CD4-positive, alpha-beta T cell treated with Interleukin-1 beta for 1 hour (primary cell): ENCODE measurements around the gene YAF2.
"Not testable (repeated sequence)": the region's sequence is repeated elsewhere in the genome, so short reads cannot be mapped to it uniquely, and the experiment has no call there.

Experiments
- DNase-seq, 2 donors: peaks; one replicate each; pipeline ENCODE4 v3.0.0-alpha.2; 2020 to 2022

Gene YAF2

DNA sequence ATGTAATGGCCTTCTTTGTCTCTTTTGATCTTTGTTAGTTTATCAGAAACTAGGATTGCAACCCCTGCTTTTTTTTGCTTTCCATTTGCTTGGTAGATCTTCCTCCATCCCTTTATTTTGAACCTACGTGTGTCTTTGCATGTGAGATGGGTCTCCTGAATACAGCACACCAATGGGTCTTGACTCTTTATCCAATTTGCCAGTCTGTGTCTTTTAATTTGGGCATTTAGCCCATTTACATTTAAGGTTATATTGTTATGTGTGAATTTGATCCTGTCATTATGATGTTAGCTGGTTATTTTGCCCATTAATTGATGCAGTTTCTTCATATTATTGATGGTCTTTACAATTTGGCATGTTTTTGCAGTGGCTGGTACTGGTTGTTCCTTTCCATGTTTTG lies 14.6 kb upstream of the YAF2 start:
- not testable (repeated sequence) for DNase-seq

GRCh38 chr12:42249033-42249432 lies 11.0 kb upstream of the YAF2 start:
- not testable (repeated sequence) for DNase-seq

DNA sequence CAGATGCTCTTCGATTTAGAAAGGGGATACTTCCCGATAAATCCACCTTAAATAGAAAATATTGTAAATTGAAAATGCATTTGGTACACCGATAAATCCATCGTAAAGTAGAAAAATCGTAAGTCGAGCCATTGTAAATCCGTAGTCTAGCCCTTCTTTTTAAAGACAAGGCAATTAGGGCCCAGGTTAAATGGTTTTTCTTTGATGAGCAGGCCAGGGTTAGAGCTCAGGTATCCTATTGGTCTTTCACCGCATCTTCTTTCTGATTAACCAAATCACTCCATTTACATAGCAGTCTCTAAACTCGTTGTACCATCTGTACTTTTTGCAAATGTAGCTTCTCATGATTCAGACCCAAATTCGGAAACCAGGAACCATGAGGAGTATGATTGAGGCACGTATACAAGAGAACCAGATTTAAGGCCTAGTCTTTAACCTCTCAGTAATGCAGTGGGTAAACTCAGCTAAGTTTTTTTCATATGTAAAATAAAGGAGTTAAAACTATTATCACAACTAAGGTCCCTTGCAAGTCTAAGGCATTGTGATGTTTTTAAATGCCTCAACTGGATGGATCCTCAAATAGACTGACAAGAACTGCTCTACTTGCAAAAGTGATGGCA lies 2.2 kb upstream of the YAF2 start:
- no peak for DNase-seq

- DNase-seq = no peak
Measured at GRCh38 chr12:42237853-42238239, 202 bp downstream of the YAF2 start.

DNA sequence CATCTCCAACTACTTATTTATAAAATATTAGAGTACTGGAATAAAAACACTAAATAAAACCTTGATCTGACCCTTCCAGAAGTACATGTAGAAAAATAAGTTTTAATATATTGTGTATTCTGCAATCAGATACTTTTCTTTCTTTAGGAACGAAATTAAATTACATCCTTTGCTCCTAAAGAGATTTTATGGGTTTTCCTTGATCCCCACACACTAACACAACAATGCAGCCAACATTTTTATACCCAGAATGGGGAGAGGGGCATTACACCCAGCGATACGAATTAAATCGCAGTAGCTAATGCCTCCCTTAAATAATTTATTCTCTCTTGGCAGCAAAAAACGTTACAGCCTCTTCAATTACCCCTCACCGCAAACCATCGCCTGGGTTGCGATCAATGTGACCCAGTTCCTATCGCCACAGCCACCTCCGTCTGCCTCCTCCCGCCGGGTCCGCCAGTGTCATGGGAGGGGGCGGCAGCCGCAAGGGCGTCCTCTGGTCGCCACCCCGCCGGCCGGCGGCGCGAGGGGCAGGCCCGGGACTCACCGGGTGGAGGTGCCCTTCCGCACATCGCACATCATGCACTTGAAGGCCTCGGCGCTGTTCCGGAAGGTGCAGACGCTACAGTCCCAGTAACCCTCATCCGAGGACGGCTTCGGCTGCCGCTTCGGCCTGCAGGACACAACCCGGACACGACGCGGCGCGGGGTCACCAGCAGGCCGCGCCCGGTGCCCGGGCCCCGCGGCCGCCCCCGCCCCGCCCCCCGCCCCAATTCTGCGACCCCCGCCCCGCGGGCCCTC lies 796 bp downstream of the YAF2 start:
- peak; percentile 77 to 81 for DNase-seq

DNA sequence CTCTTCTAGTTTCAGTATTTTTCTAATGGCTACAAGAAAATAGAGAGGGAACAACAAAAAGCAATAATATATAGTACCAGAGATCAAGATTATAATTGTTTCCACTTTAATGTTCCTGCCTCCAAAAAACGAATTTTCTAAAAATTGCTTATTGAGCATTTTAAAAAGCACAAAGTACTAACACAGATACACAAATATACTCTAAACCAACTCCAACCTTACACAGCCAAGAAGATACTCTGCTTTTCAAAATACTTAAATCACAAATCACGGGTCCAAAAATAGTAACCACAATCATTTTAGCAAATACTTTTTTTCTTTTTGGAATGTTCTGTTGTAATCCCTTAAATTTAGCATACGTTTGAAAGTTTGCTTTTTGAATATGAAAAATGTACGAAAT lies 2.0 kb downstream of the YAF2 start:
- DNase-seq = no peak

GRCh38 chr12:42235426-42235825 lies 2.6 kb downstream of the YAF2 start:
- no peak for DNase-seq

- DNase-seq = no peak
Measured at GRCh38 chr12:42234970-42235369, 3.1 kb downstream of the YAF2 start.

DNA sequence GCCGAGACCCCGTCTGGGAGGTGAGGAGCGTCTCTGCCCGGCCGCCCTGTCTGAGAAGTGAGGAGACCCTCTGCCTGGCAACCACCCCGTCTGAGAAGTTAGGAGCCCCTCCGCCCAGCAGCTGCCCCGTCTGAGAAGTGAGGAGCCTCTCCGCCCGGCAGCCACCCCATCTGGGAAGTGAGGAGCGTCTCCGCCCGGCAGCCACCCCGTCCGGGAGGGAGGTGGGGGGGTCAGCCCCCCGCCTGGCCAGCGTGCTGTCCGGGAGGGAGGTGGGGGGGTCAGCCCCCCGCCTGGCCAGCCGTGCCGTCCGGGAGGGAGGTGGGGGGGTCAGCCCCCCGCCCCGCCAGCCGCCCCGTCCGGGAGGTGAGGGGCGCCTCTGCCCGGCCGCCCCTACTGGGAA lies 10.5 kb downstream of the YAF2 start:
- not testable (repeated sequence) for DNase-seq

DNA sequence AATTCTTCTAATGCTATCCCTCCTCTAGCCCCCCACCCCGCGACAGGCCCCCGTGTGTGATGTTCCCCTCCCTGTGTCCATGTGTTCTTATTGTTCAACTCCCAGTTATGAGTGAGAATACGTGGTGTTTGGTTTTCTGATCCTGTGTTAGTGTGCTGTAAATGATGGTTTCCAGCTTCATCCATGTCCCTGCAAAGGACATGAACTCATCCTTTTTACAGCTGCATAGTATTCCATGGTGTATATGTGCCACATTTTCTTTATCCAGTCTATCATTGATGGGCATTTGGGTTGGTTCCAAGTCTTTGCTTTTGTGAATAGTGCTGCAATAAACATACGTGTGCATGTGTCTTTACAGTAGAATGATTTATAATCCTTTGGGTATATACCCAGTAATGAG lies 13.5 kb downstream of the YAF2 start:
- not testable (repeated sequence) for DNase-seq

GRCh38 chr12:42222724-42223123 lies 15.3 kb downstream of the YAF2 start:
- no peak for DNase-seq

DNA sequence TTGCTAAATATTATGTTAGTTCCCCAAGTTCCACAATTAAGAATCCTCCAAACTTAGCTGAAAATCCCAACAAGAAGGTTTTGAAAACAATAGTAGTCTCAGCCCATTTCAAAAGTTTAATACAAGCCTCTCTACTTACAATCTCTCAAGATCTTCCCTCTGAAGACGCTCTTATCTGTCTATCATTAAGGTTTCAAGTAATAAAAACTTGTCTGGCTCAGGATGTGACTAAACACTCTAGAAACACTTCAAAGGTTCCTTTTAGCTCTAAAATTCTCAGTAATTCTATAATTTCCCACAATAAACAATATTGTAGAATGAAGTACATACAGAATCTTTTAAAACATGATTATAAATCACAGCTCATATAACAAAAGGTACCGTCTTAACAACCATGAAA lies 16.3 kb downstream of the YAF2 start:
- DNase-seq = no peak

DNA sequence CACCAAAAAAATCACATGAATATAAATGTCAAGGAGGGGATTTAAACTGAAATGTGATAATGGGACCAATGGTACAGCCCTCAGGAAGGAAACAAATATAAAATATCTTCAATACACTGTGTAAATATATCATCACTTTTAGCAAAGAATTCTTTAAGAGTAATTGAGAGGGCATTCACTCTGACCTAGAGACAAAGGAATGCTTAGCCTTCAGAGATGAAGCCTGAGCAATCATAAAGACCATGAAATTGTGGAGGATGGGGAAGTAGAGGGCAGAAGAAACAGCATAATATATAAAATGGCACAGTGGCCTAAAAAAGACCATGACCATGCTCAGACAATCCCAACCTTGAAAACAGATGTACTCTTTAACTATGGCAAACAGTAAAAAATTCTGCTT lies 20.4 kb downstream of the YAF2 start:
- DNase-seq = no peak

DNA sequence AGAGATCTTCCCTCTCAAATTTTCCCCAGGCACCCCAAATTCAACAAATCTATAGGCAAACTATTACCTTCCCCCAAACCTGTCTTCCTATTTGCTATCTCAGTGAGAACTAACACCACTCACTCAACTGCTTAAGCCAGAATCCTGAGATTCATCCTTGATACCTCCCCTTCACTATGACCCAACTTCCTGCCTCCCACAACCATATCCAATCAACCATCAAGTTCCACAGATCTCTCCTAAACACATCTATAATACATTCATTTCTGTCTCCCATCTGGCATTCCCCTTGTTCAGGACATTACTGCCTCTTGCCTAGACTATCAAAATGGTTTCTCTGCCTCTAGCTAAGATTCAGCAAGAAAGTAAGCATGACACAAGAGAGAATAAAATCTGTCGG lies 21.3 kb downstream of the YAF2 start:
- no peak for DNase-seq

- not testable (repeated sequence) for DNase-seq
Measured at GRCh38 chr12:42215759-42216158, 22.3 kb downstream of the YAF2 start.

- DNase-seq = no peak
Measured at GRCh38 chr12:42213954-42214426, 24.1 kb downstream of the YAF2 start.

- DNase-seq = no peak
Measured at GRCh38 chr12:42213023-42213422, 25.0 kb downstream of the YAF2 start.

DNA sequence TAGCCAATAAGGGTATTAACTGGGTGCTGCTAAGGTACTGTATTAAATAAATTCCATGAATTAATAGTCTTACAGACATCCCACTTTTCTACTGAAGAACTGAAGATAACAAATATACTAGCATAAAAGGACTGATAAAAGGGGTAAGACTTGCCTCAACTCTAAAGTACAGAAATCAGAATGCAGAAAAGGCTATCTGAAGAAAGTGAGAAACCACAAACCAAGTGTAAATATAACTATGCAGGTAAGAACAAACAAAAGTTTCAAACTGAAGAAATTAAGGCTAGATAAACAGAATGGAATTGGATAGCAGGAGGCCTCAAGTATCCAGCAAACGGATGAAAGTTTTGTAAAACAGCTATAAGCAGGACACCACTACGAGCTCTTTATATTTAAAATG lies 29.5 kb downstream of the YAF2 start:
- DNase-seq = no peak

- DNase-seq = no peak
Measured at GRCh38 chr12:42204819-42205218, 33.2 kb downstream of the YAF2 start.

- DNase-seq = no peak
Measured at GRCh38 chr12:42204362-42204761, 33.7 kb downstream of the YAF2 start.

DNA sequence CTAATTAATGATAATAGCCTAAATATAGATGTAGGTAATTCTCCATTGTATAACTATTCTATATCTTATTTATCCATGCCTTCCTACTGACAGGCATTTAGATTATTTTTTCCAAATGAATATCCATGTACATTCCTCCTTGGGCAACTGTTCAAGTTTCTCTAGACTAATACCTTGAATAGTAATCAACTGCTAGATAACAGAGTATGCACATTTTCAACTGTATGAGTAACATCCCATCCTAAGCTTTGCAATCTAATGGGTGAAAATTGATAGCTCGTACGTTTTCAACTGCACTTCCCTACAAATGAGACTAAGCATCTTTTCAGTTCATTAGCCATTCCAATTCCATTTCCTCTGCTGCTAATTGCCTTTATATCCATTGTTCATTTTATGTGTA lies 37.0 kb downstream of the YAF2 start:
- no peak for DNase-seq

GRCh38 chr12:42199007-42199406 lies 39.0 kb downstream of the YAF2 start:
- DNase-seq = no peak

- DNase-seq = no peak
Measured at GRCh38 chr12:42196723-42197603, 41.1 kb downstream of the YAF2 start.

DNA sequence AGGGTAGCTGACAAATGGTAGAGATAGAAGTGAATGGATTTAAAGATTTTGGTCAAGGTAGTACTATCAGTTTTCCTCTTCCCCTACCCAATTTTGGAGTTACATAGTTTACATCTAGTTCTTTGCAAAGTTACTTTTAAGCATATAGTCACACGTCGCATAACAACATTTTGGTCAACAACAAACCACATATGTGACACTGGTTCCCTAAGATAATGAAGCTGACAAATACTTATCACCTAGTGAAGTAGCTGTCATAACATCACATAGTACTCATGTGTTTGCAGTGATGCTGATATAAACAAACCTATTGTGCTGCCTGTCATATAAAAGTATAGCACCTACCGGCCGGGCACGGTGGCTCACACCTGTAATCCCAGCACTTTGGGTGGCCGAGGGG lies 45.4 kb downstream of the YAF2 start:
- DNase-seq = no peak
